Stimulated activated CD8-positive, alpha-beta memory T cell treated with anti-CD3 and anti-CD28 coated beads, Interleukin-4, amount 100 ng/mL, for 1 hour (primary cell): ENCODE measurements around the gene CAMK2G.
"Not testable (repeated sequence)": the region's sequence is repeated elsewhere in the genome, so short reads cannot be mapped to it uniquely, and the experiment has no call there.

Experiments used
- DNase-seq, 2 donors: peaks; one replicate each; pipeline ENCODE4 v3.0.0-alpha.2; 2020; ENCODE audit warnings: low read depth in 2 of 2, low spot score in 1 of 2

Gene CAMK2G

GRCh38 chr10:73874267-73875138, at the start of gene CAMK2G:
Gene CAMK2G (minus strand): TSS chr10:73874555. CDS start chr10:73874461, 94 bp downstream.
- DNase-seq: peak; percentile 32 to 62

DNA sequence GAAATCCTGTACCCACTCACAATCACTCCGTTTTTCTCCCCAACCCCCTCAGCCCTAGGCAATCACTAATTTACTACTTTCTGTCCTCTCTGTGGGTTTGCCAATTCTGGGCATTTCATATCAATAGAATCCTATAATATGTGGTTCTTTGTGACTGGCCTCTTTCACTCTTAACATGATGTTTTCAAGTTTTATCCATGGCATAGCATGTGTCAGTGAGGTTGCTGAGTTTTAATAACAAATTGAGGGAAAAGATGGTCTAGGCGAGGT, 48.4 kb upstream of the CAMK2G start:
- no peak for DNase-seq

DNA sequence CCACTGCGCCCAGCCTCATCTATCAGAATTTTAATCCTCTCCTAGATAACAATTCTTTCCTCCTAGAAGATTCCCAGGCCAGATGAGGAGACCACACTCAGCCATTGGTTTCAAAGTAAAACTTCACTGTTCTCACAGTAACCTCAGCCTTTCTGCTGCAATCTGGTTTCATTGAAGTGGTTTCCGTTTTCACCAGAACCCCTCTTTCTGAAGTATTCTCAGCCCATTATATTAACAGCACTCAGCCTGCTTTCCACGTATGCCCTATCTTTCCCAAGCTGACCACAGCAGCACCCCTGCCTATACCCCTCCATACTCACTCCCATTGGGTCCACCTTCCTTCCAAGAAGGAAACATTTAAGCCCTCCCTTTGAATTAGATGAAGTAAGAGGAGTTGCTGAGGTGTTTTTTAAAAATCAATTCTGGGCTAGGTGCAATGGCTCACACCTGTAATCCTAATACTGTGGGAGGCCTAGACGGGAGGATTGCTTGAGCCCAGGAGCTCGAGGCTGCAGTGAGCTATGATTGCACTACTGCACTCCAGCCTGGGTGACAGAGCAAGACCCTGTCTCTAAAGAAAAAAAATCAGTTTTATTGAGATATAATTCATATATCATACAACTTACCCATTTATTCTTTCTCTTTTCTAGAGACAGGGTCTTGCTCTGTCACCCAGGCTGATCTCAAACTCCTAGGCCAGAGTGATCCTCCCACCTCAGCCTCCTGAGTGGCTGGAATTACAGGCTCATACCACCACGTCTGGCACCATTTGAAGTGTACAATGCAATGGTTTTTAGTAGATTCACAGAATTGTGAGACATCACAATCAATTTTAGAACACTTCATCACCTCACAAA, 47.9 kb upstream of the CAMK2G start:
- no peak for DNase-seq

DNA sequence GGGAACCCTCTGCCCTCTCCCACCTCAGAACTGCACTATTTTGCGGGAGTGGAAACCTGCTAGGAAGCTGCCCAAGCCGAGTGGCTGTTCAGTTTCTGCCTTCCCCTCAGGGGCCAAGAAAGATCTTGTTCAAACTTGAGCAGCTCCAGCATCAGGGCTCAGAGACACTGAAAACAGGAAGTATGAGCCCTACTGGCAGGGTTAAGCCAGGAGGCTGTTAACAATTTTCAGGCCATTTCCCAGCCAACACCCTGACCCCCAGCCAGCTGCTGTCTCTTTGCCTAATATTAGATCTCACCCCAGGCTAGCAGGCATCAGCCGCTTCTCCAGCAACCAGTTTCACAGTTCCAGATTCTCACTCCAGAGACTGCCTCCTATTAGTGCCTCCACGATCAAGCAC, 45.7 kb upstream of the CAMK2G start:
- no peak for DNase-seq

DNA sequence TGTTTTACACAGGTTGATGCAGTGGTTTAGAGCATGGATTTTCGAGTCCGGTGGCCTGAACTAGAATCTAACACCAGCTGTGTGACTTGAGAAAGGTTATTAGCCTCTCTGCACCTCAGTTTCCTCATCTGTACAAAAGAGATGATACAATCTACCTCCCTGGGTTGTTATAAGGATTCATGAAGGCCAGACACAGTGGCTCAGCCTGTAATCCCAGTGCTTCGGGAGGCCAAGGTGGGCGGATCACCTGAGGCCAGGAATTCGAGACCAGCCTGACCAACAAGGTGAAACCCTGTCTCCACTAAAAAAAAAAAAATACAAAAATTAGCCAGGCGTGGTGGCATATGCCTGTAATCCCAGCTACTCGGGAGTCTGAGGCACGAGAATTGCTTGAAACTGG, 45.1 kb upstream of the CAMK2G start:
- not testable (repeated sequence) for DNase-seq

DNA sequence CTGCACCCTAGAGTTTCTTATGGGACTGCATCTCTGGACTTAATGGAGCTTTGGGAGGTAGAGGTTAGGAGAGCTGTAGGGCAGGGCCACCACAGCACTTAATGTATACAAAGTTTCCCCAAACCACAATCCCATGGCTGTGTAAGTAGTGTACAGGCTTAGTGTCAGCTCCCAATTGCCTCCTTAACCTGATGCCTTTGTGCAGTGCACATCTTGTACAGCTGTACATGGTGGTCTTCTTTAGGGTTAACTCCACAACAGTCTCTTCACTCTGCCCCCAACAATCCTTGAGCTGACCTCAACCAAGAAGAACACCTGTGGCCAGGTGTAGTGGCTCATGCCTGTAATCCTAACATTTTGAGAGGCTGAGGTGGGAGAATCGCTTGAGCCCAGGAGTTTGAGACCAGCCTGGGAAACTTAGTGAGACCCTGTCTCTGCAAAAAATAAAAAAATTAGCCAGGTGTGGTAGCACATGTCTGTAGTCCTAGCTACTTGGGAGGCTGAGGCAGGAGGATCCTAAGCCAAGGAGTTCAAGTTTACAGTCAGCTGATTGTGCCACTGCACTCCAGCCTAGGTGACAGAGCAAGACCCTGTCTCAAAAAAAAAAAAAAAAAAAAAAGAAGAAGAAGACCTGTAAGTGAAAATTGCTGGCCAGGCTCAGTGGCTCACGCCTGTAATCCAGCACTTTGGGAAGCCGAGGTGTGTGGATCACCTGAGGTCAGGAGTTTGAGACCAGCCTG, 43.4 kb upstream of the CAMK2G start:
- no peak for DNase-seq

DNA sequence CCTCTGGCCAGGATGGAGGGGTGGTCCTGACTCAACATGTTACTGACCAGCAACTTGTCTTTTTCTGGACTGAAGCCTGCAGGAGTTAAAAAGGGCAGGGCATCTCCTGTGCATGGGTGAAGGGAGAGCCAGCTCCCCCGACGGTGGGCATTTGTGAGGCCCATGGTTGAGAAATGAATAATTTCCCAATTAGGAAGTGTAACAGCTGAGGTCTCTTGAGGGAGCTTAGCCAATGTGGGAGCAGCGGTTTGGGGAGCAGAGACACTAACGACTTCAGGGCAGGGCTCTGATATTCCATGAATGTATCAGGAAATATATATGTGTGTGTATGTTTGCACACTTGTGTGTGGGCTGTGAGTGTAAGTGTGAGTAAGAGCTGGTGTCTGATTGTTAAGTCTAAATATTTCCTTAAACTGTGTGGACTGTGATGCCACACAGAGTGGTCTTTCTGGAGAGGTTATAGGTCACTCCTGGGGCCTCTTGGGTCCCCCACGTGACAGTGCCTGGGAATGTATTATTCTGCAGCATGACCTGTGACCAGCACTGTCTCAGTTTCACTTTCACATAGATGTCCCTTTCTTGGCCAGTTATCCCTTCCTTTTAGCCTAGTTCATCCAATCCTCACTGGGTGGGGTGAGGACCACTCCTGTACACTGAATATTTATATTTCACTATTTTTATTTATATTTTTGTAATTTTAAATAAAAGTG, 42.6 kb upstream of the CAMK2G start:
- no peak for DNase-seq

DNA sequence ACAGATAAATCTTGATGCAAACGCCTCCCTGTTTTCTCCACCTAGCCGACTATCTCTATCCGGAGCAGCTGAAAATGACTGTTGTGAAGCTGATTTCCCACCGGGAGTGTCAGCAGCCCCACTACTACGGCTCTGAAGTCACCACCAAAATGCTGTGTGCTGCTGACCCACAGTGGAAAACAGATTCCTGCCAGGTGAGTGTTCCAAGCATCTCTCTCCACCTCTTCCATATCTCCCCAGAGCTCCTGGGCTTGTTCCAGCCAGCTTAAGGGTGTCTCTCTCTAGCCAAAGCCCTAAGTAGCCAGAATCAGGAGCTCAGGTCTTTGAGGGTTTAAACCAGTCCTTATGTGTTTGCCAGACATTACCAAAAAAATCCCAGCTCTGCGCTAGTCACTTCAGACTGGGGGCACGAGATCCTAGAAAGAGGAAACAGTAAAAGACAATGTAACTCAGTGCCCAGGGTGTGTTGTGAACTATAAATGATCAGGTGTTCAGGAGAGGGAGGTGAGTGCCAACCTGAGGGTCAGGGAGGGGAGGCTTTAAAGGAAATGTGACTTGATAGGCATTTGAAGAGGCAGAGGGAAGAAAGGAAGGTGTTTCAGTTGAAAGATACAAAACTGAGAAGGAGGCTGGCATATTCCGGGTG, 41.0 kb upstream of the CAMK2G start:
- no peak for DNase-seq

DNA sequence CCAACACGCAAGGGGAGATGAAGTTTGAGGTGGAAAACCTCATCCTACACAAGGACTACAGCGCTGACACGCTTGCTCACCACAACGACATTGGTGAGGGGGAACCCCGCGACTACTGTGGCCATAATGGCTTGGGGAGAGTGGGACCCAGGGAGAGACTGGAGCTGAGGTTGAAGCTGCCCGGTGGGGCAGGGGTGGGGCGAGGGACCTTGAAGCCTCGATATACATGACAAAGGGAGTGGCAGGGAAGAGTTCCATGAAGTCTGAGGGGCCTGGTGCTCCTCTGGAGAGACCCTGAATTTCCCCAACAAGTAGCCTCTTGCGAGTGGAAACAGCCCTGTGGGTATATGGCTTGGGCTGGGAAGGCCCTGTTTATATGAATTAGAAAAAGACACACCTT, 39.7 kb upstream of the CAMK2G start:
- DNase-seq: no peak

GRCh38 chr10:73911553-73912004, 37.2 kb upstream of the CAMK2G start:
- no peak for DNase-seq

GRCh38 chr10:73910764-73911552, 36.6 kb upstream of the CAMK2G start, which contains the start of gene PLAU:
Gene PLAU (plus strand): TSS chr10:73911132. CDS start chr10:73911556, 424 bp downstream.
- no peak for DNase-seq

DNA sequence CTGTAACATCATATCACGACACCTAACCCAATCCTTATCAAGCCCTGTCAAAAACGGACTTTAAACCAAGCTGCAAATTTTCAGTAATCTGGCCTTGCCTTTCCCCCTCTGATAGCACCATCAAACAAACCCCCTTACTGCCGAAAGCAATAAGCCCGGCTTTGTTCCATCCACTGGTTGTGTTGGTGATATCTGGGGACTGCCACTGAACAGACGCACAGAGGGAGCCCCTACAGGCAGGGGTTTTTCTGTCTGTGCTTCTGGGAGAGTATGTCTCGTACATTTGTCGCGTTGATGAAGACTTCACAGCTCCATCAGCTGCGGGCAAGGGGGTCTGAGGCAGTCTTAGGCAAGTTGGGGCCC, 36.0 kb upstream of the CAMK2G start:
- DNase-seq: no peak

GRCh38 chr10:73909540-73910115, 35.3 kb upstream of the CAMK2G start:
- DNase-seq: no peak

- DNase-seq: no peak
These were observed 34.6 kb upstream of the CAMK2G start for GRCh38 chr10:73908853-73909539.

GRCh38 chr10:73907841-73908517, 33.6 kb upstream of the CAMK2G start:
- no peak for DNase-seq

DNA sequence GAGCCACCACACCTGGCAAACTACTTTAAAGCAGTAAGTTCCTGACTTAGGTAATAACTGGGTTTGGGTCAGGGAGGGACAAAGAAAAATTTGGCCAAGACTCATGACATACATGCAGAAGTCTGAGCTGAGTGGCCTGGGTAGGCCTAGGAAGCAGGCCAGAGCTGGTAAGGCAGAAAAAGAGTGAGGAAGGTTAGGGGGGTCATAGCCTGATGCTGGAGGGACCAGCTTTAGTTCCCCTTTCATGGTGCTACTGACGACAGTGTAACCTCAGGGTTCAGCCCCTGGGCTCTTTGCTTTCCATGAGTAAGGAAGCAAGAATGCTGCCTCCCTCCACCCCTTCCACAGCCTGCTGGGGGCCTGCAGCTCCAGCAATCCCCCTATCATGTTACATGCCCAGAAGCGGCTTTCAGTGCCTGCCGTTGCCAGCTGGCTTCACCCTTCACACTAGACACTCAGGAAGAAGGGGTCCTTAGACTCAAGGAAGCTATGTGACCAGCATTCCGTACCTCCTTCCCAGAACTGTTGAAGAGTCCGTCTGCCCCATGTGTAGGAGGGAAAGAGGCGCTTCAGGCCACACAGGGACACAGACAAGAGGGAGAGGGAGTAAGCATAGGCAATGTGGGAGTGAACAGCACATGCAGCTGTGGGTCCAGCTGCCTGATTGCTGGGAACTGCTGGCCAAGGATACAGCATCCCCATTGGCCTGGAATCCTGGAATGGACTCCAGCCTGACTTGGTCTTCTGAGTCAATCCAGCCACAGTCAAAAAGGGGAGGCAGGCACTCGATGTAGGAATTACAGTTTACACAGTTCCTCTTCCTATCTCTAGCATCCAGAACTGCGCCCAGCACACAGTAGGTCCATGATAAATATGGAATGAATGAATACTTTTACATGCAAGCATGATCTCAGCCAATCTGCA, 32.4 kb upstream of the CAMK2G start:
- DNase-seq: no peak
